Peyer's patch (tissue), 4 donors: ENCODE data around the gene MISP3.

ENCODE experiments used
- POLR2A ChIP-seq, 2 donors: fragments of 450-650 bp; IDR thresholded peaks; one replicate each; pipeline ENCODE4 v1.5.1; 2017; ENCODE audit warnings: antibody characterized with exemption in 2 of 2, mild to moderate bottlenecking in 2 of 2, moderate library complexity in 2 of 2
- TF ChIP-seq, protein P1 (sequence below), 6 experiments: fragments of 450-650 bp in 4 of 6; fragments of 200-600 bp in 2 of 6; sonication (generic) in 1 of 6; IDR thresholded peaks; one replicate each; pipeline ENCODE4 v1.5.1; 2017 to 2019; ENCODE audit warnings: antibody characterized with exemption in 6 of 6, mild to moderate bottlenecking in 3 of 6, moderate library complexity in 1 of 6

GRCh38 chr19:14089412-14089661, 16.8 kb downstream of the MISP3 start:
- TF ChIP-seq, protein P1, sequence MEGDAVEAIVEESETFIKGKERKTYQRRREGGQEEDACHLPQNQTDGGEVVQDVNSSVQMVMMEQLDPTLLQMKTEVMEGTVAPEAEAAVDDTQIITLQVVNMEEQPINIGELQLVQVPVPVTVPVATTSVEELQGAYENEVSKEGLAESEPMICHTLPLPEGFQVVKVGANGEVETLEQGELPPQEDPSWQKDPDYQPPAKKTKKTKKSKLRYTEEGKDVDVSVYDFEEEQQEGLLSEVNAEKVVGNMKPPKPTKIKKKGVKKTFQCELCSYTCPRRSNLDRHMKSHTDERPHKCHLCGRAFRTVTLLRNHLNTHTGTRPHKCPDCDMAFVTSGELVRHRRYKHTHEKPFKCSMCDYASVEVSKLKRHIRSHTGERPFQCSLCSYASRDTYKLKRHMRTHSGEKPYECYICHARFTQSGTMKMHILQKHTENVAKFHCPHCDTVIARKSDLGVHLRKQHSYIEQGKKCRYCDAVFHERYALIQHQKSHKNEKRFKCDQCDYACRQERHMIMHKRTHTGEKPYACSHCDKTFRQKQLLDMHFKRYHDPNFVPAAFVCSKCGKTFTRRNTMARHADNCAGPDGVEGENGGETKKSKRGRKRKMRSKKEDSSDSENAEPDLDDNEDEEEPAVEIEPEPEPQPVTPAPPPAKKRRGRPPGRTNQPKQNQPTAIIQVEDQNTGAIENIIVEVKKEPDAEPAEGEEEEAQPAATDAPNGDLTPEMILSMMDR (IDR thresholded peaks at IDR 0.05): no peak
- TF ChIP-seq POLR2A (IDR thresholded peaks at IDR 0.05): no peak
